Measurements from ENCODE around the gene DBH.

DBH gene

GRCh38 chr9:133637451-133638055, 1.4 kb downstream of the DBH start:
- H3K4me2 ChIP-seq (ENCODE audit: insufficient read depth, low read length), result no peak overlapping the region
- DNase-seq (no peak), ATAC-seq (ENCODE audit: insufficient read depth, low read depth) (no peak)
- H3K36me3 ChIP-seq (ENCODE audit: insufficient read depth, low read length), result no peaks in the 10 kb centered on the region
- H4K20me1 ChIP-seq (ENCODE audit: insufficient read depth, low read length), result no peaks in the 10 kb centered on the region; the same call in 1 of the 2 replicates
- peaks cover 4% of the 10 kb centered on the region for H3K4me1 ChIP-seq (ENCODE audit: insufficient read depth, low read length)
- H3K4me3 ChIP-seq (ENCODE audit: low read depth in 1 of 2, low read length in 2 of 2), result no peak overlapping the region
- H3K27ac ChIP-seq (ENCODE audit: low read length), result no peak overlapping the region
- TF ChIP-seq CTCF (IDR thresholded peaks at IDR 0.05; ENCODE audit: borderline replicate concordance, extremely low read depth, low read length, poor library complexity, severe bottlenecking), result no peak
- TF ChIP-seq EZH2 (IDR thresholded peaks at IDR 0.05; ENCODE audit: borderline replicate concordance, low read depth, low read length, severe bottlenecking), result no peak
- no peaks in the 10 kb centered on the region for H3K79me2 ChIP-seq (ENCODE audit: insufficient read depth, low read length)
- H2AFZ ChIP-seq (ENCODE audit: low read depth, low read length), result no peak overlapping the region
- no peaks in the 10 kb centered on the region for H3K27me3 ChIP-seq (ENCODE audit: insufficient read depth, low read length, poor library complexity)
- no peaks in the 10 kb centered on the region for H3K9me3 ChIP-seq (ENCODE audit: insufficient read depth, low read length, severe bottlenecking)
- no peak overlapping the region for H3K9ac ChIP-seq (ENCODE audit: low read depth, low read length)

- ATAC-seq (ENCODE audit: insufficient read depth, low read depth) (no peak), DNase-seq (no peak)
- H2AFZ ChIP-seq (ENCODE audit: low read depth, low read length), result no peak overlapping the region
- H3K27ac ChIP-seq (ENCODE audit: low read length), result no peak overlapping the region
- H3K79me2 ChIP-seq (ENCODE audit: insufficient read depth, low read length), result no peaks in the 10 kb centered on the region
- no peaks in the 10 kb centered on the region for H3K27me3 ChIP-seq (ENCODE audit: insufficient read depth, low read length, poor library complexity)
- no peak overlapping the region for H3K4me3 ChIP-seq (ENCODE audit: low read depth in 1 of 2, low read length in 2 of 2)
- no peak for TF ChIP-seq CTCF (IDR thresholded peaks at IDR 0.05; ENCODE audit: borderline replicate concordance, extremely low read depth, low read length, poor library complexity, severe bottlenecking)
- peaks cover 4% of the 10 kb centered on the region for H3K4me1 ChIP-seq (ENCODE audit: insufficient read depth, low read length)
- H3K36me3 ChIP-seq (ENCODE audit: insufficient read depth, low read length), result no peaks in the 10 kb centered on the region
- H3K4me2 ChIP-seq (ENCODE audit: insufficient read depth, low read length), result no peak overlapping the region
- H3K9me3 ChIP-seq (ENCODE audit: insufficient read depth, low read length, severe bottlenecking), result no peaks in the 10 kb centered on the region
- H3K9ac ChIP-seq (ENCODE audit: low read depth, low read length), result no peak overlapping the region
- no peaks in the 10 kb centered on the region for H4K20me1 ChIP-seq (ENCODE audit: insufficient read depth, low read length)
Observed at GRCh38 chr9:133638076-133638475, 1.9 kb downstream of the DBH start.

DNA sequence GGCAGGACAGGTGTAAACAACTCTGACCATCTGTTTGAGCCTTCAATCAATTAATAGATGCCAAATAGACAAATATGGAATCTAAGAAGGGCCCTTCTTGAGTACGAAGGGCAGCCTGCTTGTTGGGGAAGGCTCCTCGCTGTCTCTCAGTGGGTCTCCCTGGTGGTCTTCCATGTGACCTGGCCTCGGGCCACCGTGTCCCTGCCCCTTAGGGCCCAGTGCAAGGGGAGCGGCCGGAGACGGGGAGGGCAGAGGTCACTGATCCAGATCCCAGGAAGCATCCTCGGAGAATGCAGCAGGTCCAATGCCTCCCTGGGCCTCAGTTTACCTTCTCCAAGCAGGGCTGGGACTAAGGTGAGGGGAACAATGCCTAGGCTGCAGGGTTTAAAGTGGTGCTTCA, 2.5 kb downstream of the DBH start:
- DNase-seq, result no peak
- no peak overlapping the region for H3K4me2 ChIP-seq (ENCODE audit: insufficient read depth, low read length)
- H4K20me1 ChIP-seq (ENCODE audit: insufficient read depth, low read length), result no peaks in the 10 kb centered on the region
- H2AFZ ChIP-seq (ENCODE audit: low read depth, low read length), result no peak overlapping the region
- no peak overlapping the region for H3K4me3 ChIP-seq (ENCODE audit: low read depth in 1 of 2, low read length in 2 of 2)
- H3K79me2 ChIP-seq (ENCODE audit: insufficient read depth, low read length), result no peaks in the 10 kb centered on the region
- no peaks in the 10 kb centered on the region for H3K9me3 ChIP-seq (ENCODE audit: insufficient read depth, low read length, severe bottlenecking)
- H3K9ac ChIP-seq (ENCODE audit: low read depth, low read length), result no peak overlapping the region
- no peak for ATAC-seq (ENCODE audit: insufficient read depth, low read depth)
- H3K4me1 ChIP-seq (ENCODE audit: insufficient read depth, low read length), result peaks cover 4% of the 10 kb centered on the region
- TF ChIP-seq CTCF (IDR thresholded peaks at IDR 0.05; ENCODE audit: borderline replicate concordance, extremely low read depth, low read length, poor library complexity, severe bottlenecking) (no peak), EZH2 (IDR thresholded peaks at IDR 0.05; ENCODE audit: borderline replicate concordance, low read depth, low read length, severe bottlenecking) (no peak)
- H3K36me3 ChIP-seq (ENCODE audit: insufficient read depth, low read length), result no peaks in the 10 kb centered on the region
- no peak overlapping the region for H3K27ac ChIP-seq (ENCODE audit: low read length)
- no peaks in the 10 kb centered on the region for H3K27me3 ChIP-seq (ENCODE audit: insufficient read depth, low read length, poor library complexity)

- H3K79me2 ChIP-seq (ENCODE audit: insufficient read depth, low read length), result no peaks in the 10 kb centered on the region
- ATAC-seq (ENCODE audit: insufficient read depth, low read depth) (no peak), DNase-seq (no peak)
- no peaks in the 10 kb centered on the region for H3K27me3 ChIP-seq (ENCODE audit: insufficient read depth, low read length, poor library complexity)
- no peaks in the 10 kb centered on the region for H4K20me1 ChIP-seq (ENCODE audit: insufficient read depth, low read length)
- TF ChIP-seq CTCF (IDR thresholded peaks at IDR 0.05; ENCODE audit: borderline replicate concordance, extremely low read depth, low read length, poor library complexity, severe bottlenecking) (no peak), EZH2 (IDR thresholded peaks at IDR 0.05; ENCODE audit: borderline replicate concordance, low read depth, low read length, severe bottlenecking) (no peak)
- no peaks in the 10 kb centered on the region for H3K9me3 ChIP-seq (ENCODE audit: insufficient read depth, low read length, severe bottlenecking)
- H3K4me1 ChIP-seq (ENCODE audit: insufficient read depth, low read length), result peaks cover under 1% of the 10 kb centered on the region; the same call in 1 of the 2 replicates
- no peak overlapping the region for H3K9ac ChIP-seq (ENCODE audit: low read depth, low read length)
- no peak overlapping the region for H3K27ac ChIP-seq (ENCODE audit: low read length)
- no peak overlapping the region for H3K4me2 ChIP-seq (ENCODE audit: insufficient read depth, low read length)
- no peaks in the 10 kb centered on the region for H3K36me3 ChIP-seq (ENCODE audit: insufficient read depth, low read length)
- no peak overlapping the region for H3K4me3 ChIP-seq (ENCODE audit: low read depth in 1 of 2, low read length in 2 of 2)
- H2AFZ ChIP-seq (ENCODE audit: low read depth, low read length), result no peak overlapping the region
Observed at GRCh38 chr9:133639613-133640012, 3.5 kb downstream of the DBH start.

Data from DND-41 (cell line).